Left lung (tissue), 10 donors: ENCODE measurements around the gene PELI1. TPM values are rescaled to one million over a fixed set of nuclear protein-coding genes. Genes with fewer than 3 reads are reported as not detected.

Experiments used
- ATAC-seq: fragments of 200-7000 bp; cut with Tn5 transposase; one replicate; pipeline ENCODE4 v1.9.1; 2020; ENCODE audit warnings: moderate library complexity
- DNase-seq, 4 donors: peaks; one replicate each; pipeline ENCODE4 v3.0.0-alpha.2; 2013 to 2020
- H3K27ac ChIP-seq, 2 donors: fragments of 200-600 bp; sonication (generic) in 1 of 2; one replicate each; pipeline versions ENCODE4 v1.5.0 to v1.8.0; 2020 to 2021
- H3K27me3 ChIP-seq, 2 donors: fragments of 200-600 bp; sonication (generic) in 1 of 2; one replicate each; pipeline versions ENCODE4 v1.5.0 to v1.8.0; 2020 to 2021
- H3K36me3 ChIP-seq, 2 donors: fragments of 200-600 bp; sonication (generic) in 1 of 2; one replicate each; pipeline versions ENCODE4 v1.5.0 to v1.8.0; 2020 to 2021
- H3K4me1 ChIP-seq, 2 donors: fragments of 200-600 bp; one replicate each; pipeline ENCODE4 v1.8.0; 2021
- H3K4me3 ChIP-seq, 2 donors: fragments of 200-600 bp; sonication (generic) in 1 of 2; one replicate each; pipeline versions ENCODE4 v1.5.0 to v1.8.0; 2020 to 2021; ENCODE audit warnings: mild to moderate bottlenecking in 1 of 2
- H3K9me3 ChIP-seq, 2 donors: fragments of 200-600 bp; sonication (generic) in 1 of 2; one replicate each; pipeline versions ENCODE4 v1.5.0 to v1.8.0; 2020 to 2021
- CTCF ChIP-seq, 2 donors: fragments of 200-600 bp; sonication (generic) in 1 of 2; IDR thresholded peaks; one replicate each; pipeline versions ENCODE4 v1.5.0 to v1.8.0; 2021; ENCODE audit warnings: antibody characterized with exemption in 2 of 2
- intact Hi-C, 2 donors: fragments of 100-400 bp; cut with DNase I; formaldehyde crosslinking; loops; one replicate each; pipeline versions ENCODE4 v1.11.2 to v1.14.2; 2022
- polyA plus RNA-seq, 6 donors: library from polyadenylated mRNA; unstranded; fragments of 120-200 nt; gene quantifications; one replicate each; pipeline ENCODE4 v1.2.1, GENCODE V29; 2013; ENCODE audit not compliant: insufficient read length in 6 of 6
- total RNA-seq, 2 donors: library from RNA; stranded (reverse); fragmentation: NEBNext Ultra II Directional; extraction: Animal tissue kit (Norgen Biotek cat#: 25700); gene quantifications; one replicate each; pipeline ENCODE4 v1.2.1, GENCODE V29; 2021
- donor health status: DM: no; HTN: yes; CAD: no.
- donor health status: DM: no; HTN: no; CAD: no.

PELI1 gene
- total and polyA plus RNA-seq, 8 donors, result 32.0 to 41.3 (median 34.6) TPM

GRCh38 chr2:64127119-64127518 is 17.1 kb downstream of the PELI1 start:
- H3K4me3 ChIP-seq, result no peak overlapping the region
- TF ChIP-seq CTCF (IDR thresholded peaks at IDR 0.05), result no peak
- no peak overlapping the region for H3K27ac ChIP-seq
- no peaks in the 10 kb centered on the region for H3K27me3 ChIP-seq
- no peak for DNase-seq
- ATAC-seq, result no peak
- intact Hi-C loops, result no loop called here
- peaks cover 5 to 19% of the 10 kb centered on the region in 2 donors for H3K4me1 ChIP-seq
- H3K9me3 ChIP-seq, result no peaks in the 10 kb centered on the region
- no peaks in the 10 kb centered on the region for H3K36me3 ChIP-seq

- intact Hi-C loops, result no loop called here
- H3K9me3 ChIP-seq, result no peaks in the 10 kb centered on the region
- no peaks in the 10 kb centered on the region for H3K27me3 ChIP-seq
- H3K4me3 ChIP-seq, result no peak overlapping the region
- DNase-seq (no peak), ATAC-seq (no peak)
- peaks cover 5 to 19% of the 10 kb centered on the region in 2 donors for H3K4me1 ChIP-seq
- H3K36me3 ChIP-seq, result peaks cover 0 to 1% of the 10 kb centered on the region in 2 donors
- TF ChIP-seq CTCF (IDR thresholded peaks at IDR 0.05), result no peak
- no peak overlapping the region for H3K27ac ChIP-seq
Measured at GRCh38 chr2:64126601-64127000, 17.6 kb downstream of the PELI1 start.

- no peak for ATAC-seq
- intact Hi-C loops, result no loop called here
- Histone ChIP-seq H3K27ac (no peak overlapping the region), H3K9me3 (no peaks in the 10 kb centered on the region), H3K27me3 (no peaks in the 10 kb centered on the region), H3K4me1 (peaks cover 5 to 29% of the 10 kb centered on the region in 2 donors), H3K36me3 (peaks cover 0 to 4% of the 10 kb centered on the region in 2 donors), H3K4me3 (no peak overlapping the region)
- TF ChIP-seq CTCF (IDR thresholded peaks at IDR 0.05), result no peak
- DNase-seq, result no peak
Measured at GRCh38 chr2:64124571-64124970, 19.6 kb downstream of the PELI1 start.

GRCh38 chr2:64124168-64124567 is 20.1 kb downstream of the PELI1 start:
- peaks cover 4 to 29% of the 10 kb centered on the region in 2 donors for H3K4me1 ChIP-seq
- H3K4me3 ChIP-seq, result no peak overlapping the region
- no peaks in the 10 kb centered on the region for H3K27me3 ChIP-seq
- no peak for ATAC-seq
- no peaks in the 10 kb centered on the region for H3K9me3 ChIP-seq
- H3K36me3 ChIP-seq, result peaks cover 0 to 4% of the 10 kb centered on the region in 2 donors
- intact Hi-C loops, result no loop called here
- H3K27ac ChIP-seq, result no peak overlapping the region
- no peak for TF ChIP-seq CTCF (IDR thresholded peaks at IDR 0.05)
- no peak for DNase-seq

- H3K36me3 ChIP-seq, result peaks cover 0 to 4% of the 10 kb centered on the region in 2 donors
- no peak for ATAC-seq
- DNase-seq, result no peak
- no peaks in the 10 kb centered on the region for H3K27me3 ChIP-seq
- TF ChIP-seq CTCF (IDR thresholded peaks at IDR 0.05), result no peak
- intact Hi-C loops, result no loop called here
- peaks cover 0 to 29% of the 10 kb centered on the region in 2 donors for H3K4me1 ChIP-seq
- H3K9me3 ChIP-seq, result no peaks in the 10 kb centered on the region
- H3K4me3 ChIP-seq, result no peak overlapping the region
- H3K27ac ChIP-seq, result no peak overlapping the region
Measured at GRCh38 chr2:64123740-64124139, 20.5 kb downstream of the PELI1 start.
